ENCODE data around the gene MAST4.

- TF ChIP-seq TAF1 (IDR thresholded peaks at IDR 0.05; ENCODE audit: low read depth, low read length) (no peak), JUN (IDR thresholded peaks at IDR 0.05; ENCODE audit: low read depth, low read length) (no peak), GTF2F1 (IDR thresholded peaks at IDR 0.05; ENCODE audit: borderline replicate concordance, low read depth, low read length) (no peak), MAFK (IDR thresholded peaks at IDR 0.05; ENCODE audit: low read depth, low read length) (no peak), SIX5 (IDR thresholded peaks at IDR 0.05; ENCODE audit: low read depth, low read length) (no peak), EP300 (IDR thresholded peaks at IDR 0.05; ENCODE audit: borderline replicate concordance in 1 of 2, low read depth in 2 of 2, low read length in 2 of 2) (no peak), ATF2 (IDR thresholded peaks at IDR 0.05; ENCODE audit: low read length) (no peak), CTCF (IDR thresholded peaks at IDR 0.05; ENCODE audit: control extremely low read depth in 1 of 3, insufficient read depth in 1 of 3, low read depth in 1 of 3, low read length in 3 of 3) (no peak), EZH2 (IDR thresholded peaks at IDR 0.05; ENCODE audit: low read depth, low read length, severe bottlenecking) (no peak), POLR2AphosphoS5 (IDR thresholded peaks at IDR 0.05; ENCODE audit: low read depth, low read length) (no peak), CEBPB (IDR thresholded peaks at IDR 0.05; ENCODE audit: low read depth, low read length) (no peak), TBP (IDR thresholded peaks at IDR 0.05; ENCODE audit: low read depth, low read length) (no peak), USF2 (IDR thresholded peaks at IDR 0.05; ENCODE audit: low read length) (no peak)
Measured at GRCh38 chr5:67196537-67197059, 600.4 kb downstream of the MAST4 start, which contains the start of gene CD180.

All from H1 (cell line).